C4-2B (cell line): ENCODE data around the gene PLXND1.

Experiments used
- ZFX ChIP-seq: fragments of 450-650 bp; IDR thresholded peaks from 2 replicates; pipeline ENCODE4 v1.6.1; 2017
- TF ChIP-seq, protein P1 (sequence below): fragments of 450-650 bp; conservative IDR thresholded peaks from 2 replicates; pipeline ENCODE4 v1.5.1; 2017; ENCODE audit warnings: mild to moderate bottlenecking

DNA sequence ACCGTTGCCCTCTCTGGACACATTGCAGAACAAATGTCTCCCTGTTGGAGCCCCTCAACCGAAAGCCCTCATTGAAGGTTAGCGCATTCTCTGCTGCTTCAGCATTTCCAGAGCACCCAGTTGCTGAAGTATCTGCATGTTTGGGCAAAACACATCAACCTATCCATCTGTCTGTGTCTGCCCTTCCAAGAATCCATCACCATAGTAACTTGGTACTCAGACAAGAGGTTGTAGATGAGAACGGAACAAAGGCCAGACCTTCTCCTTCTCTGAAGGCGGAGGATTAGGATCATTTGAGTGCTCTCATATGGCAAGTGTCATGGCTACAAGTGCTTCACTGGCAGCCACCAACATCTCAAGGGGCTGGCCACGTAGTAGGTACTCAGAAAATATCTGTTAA is 101.1 kb downstream of the PLXND1 start:
- TF ChIP-seq, protein P1, sequence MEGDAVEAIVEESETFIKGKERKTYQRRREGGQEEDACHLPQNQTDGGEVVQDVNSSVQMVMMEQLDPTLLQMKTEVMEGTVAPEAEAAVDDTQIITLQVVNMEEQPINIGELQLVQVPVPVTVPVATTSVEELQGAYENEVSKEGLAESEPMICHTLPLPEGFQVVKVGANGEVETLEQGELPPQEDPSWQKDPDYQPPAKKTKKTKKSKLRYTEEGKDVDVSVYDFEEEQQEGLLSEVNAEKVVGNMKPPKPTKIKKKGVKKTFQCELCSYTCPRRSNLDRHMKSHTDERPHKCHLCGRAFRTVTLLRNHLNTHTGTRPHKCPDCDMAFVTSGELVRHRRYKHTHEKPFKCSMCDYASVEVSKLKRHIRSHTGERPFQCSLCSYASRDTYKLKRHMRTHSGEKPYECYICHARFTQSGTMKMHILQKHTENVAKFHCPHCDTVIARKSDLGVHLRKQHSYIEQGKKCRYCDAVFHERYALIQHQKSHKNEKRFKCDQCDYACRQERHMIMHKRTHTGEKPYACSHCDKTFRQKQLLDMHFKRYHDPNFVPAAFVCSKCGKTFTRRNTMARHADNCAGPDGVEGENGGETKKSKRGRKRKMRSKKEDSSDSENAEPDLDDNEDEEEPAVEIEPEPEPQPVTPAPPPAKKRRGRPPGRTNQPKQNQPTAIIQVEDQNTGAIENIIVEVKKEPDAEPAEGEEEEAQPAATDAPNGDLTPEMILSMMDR: no peak
- no peak for TF ChIP-seq ZFX
